HepG2 (cell line): ENCODE data around the gene SNAI3. TPM values are rescaled to one million over a fixed set of nuclear protein-coding genes. Genes with fewer than 3 reads are reported as not detected.

Experiments
- ATAC-seq: fragments of 200-7000 bp; cut with Tn5 transposase; 3 replicates; pipeline ENCODE4 v1.9.1; 2020; ENCODE audit warnings: mild to moderate bottlenecking, moderate library complexity
- BruUV-seq: library from RNA; stranded (reverse); fragments of 400-500 nt; replicated peaks from 2 replicates; lab custom pipeline; 2021; lab: Mats Ljungman, UMichigan
- CTCF ChIA-PET: fragments of 300-600 bp; formaldehyde crosslinking; extraction: SDS; loops from one replicate; lab custom pipeline; 2021; ENCODE audit warnings: low total read pairs, inconsistent platforms, low intra/inter-chr PET ratio; lab: Yijun Ruan, JAX
- POLR2A ChIA-PET: fragments of 350-600 bp; sonication (Branson Sonifier 250); formaldehyde crosslinking; loops from one replicate; lab custom pipeline; 2020; ENCODE audit warnings: antibody characterized with exemption, inconsistent platforms; lab: Yijun Ruan, JAX
- DNase-seq: peaks from one replicate; pipeline ENCODE4 v3.0.0-alpha.2; 2015; ENCODE audit warnings: low spot score
- FAIRE-seq: peaks from 3 replicates; lab custom pipeline; 2011; peaks lifted over from hg19 to GRCh38; lab: Jason Lieb, UNC
- H2AFZ ChIP-seq: one replicate; pipeline ENCODE4 v1.6.1; 2011; ENCODE audit warnings: low read length, inconsistent platforms
- H3K27ac ChIP-seq: fragments of 300-600 bp; 3 replicates; pipeline ENCODE4 v1.8.0; 2011; ENCODE audit warnings: mixed run types, mild to moderate bottlenecking, mixed read lengths, low read length, inconsistent platforms; ENCODE audit not compliant: insufficient read depth; ENCODE audit errors: extremely low read length
- H3K27me3 ChIP-seq, 2 experiments: fragments of 200-600 bp in 1 of 2; 2 replicates in 1 of 2; 3 replicates in 1 of 2; pipeline versions ENCODE4 v1.6.0 to v1.8.0; 2011; ENCODE audit warnings: low read length in 2 of 2, mild to moderate bottlenecking in 2 of 2, moderate library complexity in 2 of 2, inconsistent platforms in 1 of 2; ENCODE audit not compliant: insufficient read depth in 2 of 2, control insufficient read depth in 1 of 2
- H3K36me3 ChIP-seq, 2 experiments: fragments of 200-600 bp in 1 of 2; replicated peaks in 1 of 2; 2 replicates in 1 of 2; 3 replicates in 1 of 2; pipeline versions ENCODE4 v1.5.1 to v1.8.0; 2011; ENCODE audit warnings: low read length in 2 of 2, inconsistent platforms in 1 of 2; ENCODE audit not compliant: insufficient read depth in 2 of 2, control insufficient read depth in 1 of 2
- H3K4me1 ChIP-seq: 2 replicates; pipeline ENCODE4 v1.5.1; 2012; ENCODE audit warnings: low read length, inconsistent platforms; ENCODE audit not compliant: insufficient read depth
- H3K4me2 ChIP-seq: 2 replicates; pipeline ENCODE4 v1.6.0; 2011; ENCODE audit warnings: low read depth, low read length, inconsistent platforms
- H3K4me3 ChIP-seq, 3 experiments: fragments of 200-600 bp in 1 of 3; sonication (generic), shearing (Covaris generic) in 1 of 3; replicated peaks in 1 of 3; 2 replicates each; pipeline ENCODE4 v1.5.1; 2011 to 2016; ENCODE audit warnings: low read length in 3 of 3, inconsistent platforms in 2 of 3, low read depth in 2 of 3, mild to moderate bottlenecking in 2 of 3, control low read depth in 1 of 3, mixed read lengths in 1 of 3; ENCODE audit not compliant: insufficient read depth in 1 of 3
- H3K79me2 ChIP-seq: one replicate; pipeline ENCODE4 v1.6.1; 2011; ENCODE audit warnings: low read length, inconsistent platforms; ENCODE audit not compliant: insufficient read depth
- H3K9ac ChIP-seq: 2 replicates; pipeline ENCODE4 v1.6.0; 2011; ENCODE audit warnings: mild to moderate bottlenecking, low read depth, low read length, inconsistent platforms; ENCODE audit not compliant: insufficient read depth
- H3K9me3 ChIP-seq: 2 replicates; pipeline ENCODE4 v1.5.1; 2012; ENCODE audit warnings: mild to moderate bottlenecking, low read length
- H4K20me1 ChIP-seq: 2 replicates; pipeline ENCODE4 v1.6.0; 2011; ENCODE audit warnings: inconsistent platforms, mild to moderate bottlenecking, low read length, moderate library complexity; ENCODE audit not compliant: insufficient read depth
- ARID2 ChIP-seq: sonication (generic); formaldehyde crosslinking; IDR thresholded peaks from 2 replicates; pipeline ENCODE4 v1.8.1; 2022; ENCODE audit warnings: mild to moderate bottlenecking, missing genetic modification reagents, borderline replicate concordance
- HMG20A ChIP-seq: IDR thresholded peaks from 2 replicates; pipeline ENCODE4 v1.6.1; 2016; ENCODE audit warnings: borderline replicate concordance
- YEATS4 ChIP-seq: sonication (generic); formaldehyde crosslinking; IDR thresholded peaks from 2 replicates; pipeline ENCODE4 v1.4.0; 2020; ENCODE audit warnings: missing genetic modification reagents, borderline replicate concordance
- ZNF124 ChIP-seq: sonication (generic); formaldehyde crosslinking; IDR thresholded peaks from 2 replicates; pipeline ENCODE4 v1.4.0; 2020; ENCODE audit warnings: missing genetic modification reagents
- ZNF350 ChIP-seq: sonication (generic); formaldehyde crosslinking; IDR thresholded peaks from 2 replicates; pipeline ENCODE4 v1.4.0; 2020; ENCODE audit warnings: mild to moderate bottlenecking, low read depth, missing genetic modification reagents, borderline replicate concordance
- ZNF737 ChIP-seq: sonication (generic); formaldehyde crosslinking; IDR thresholded peaks from 2 replicates; pipeline ENCODE4 v1.5.0; 2020; ENCODE audit warnings: missing genetic modification reagents, mild to moderate bottlenecking, borderline replicate concordance
- WGBS: methylation state at CpG from one replicate; pipeline ENCODE4 v1.1.6; 2017; ENCODE audit warnings: low lambda C conversion rate; 5-methylcytosine and 5-hydroxymethylcytosine counted together
- in situ Hi-C: cut with HindIII; loops from 2 replicates; pipeline ENCODE4 v1.10.0; 2017; ENCODE audit warnings: low pct_unique_long_range_greater_than_20kb; ENCODE audit not compliant: extremely low pct_ligation_motif_present
- intact Hi-C: fragments of 100-400 bp; cut with micrococcal nuclease; formaldehyde crosslinking; loops from one replicate; pipeline ENCODE4 v1.10.0; 2022; ENCODE audit not compliant: unreplicated experiment
- polyA plus RNA-seq, 8 experiments: library from polyadenylated mRNA; depleted of rRNA in 3 of 8; stranded (reverse) in 7 of 8; unstranded in 1 of 8; fragments of >200 nt; fragmentation: Illumina TruSeq in 4 of 8; extraction: Trizol in 4 of 8; gene quantifications; 2 replicates each; pipeline versions ENCODE4 v1.2.1 to v1.2.3, GENCODE V29; 2011 to 2016; ENCODE audit warnings: low read depth in 4 of 8, missing spikeins in 1 of 8, mixed read lengths in 1 of 8; ENCODE audit not compliant: insufficient read depth in 1 of 8
- total RNA-seq, 5 experiments: library from RNA; depleted of rRNA; stranded (reverse); fragments of >200 nt; fragmentation: Illumina TruSeq; extraction: Trizol; gene quantifications; 2 replicates each; pipeline ENCODE4 v1.2.3, GENCODE V29; 2016; ENCODE audit warnings: low read depth in 1 of 5
- TF ChIP-seq, protein P1 (sequence below): sonication (generic); formaldehyde crosslinking; IDR thresholded peaks from 2 replicates; pipeline ENCODE4 v1.4.0; 2020; ENCODE audit warnings: mild to moderate bottlenecking, missing genetic modification reagents
- TF ChIP-seq, protein P2 (sequence below): sonication (generic); formaldehyde crosslinking; IDR thresholded peaks from 2 replicates; pipeline ENCODE4 v1.9.0; 2021; ENCODE audit warnings: mild to moderate bottlenecking, missing genetic modification reagents
- TF ChIP-seq, protein P3 (sequence below), 2 experiments: sonication (generic) in 1 of 2; formaldehyde crosslinking in 1 of 2; IDR thresholded peaks; 2 replicates each; pipeline versions ENCODE4 v1.4.0 to v1.6.1; 2018 to 2020; ENCODE audit warnings: missing genetic modification reagents in 2 of 2, borderline replicate concordance in 1 of 2, low read depth in 1 of 2, mild to moderate bottlenecking in 1 of 2, missing biosample characterization in 1 of 2

SNAI3 gene
- total and polyA plus RNA-seq, 2 of the 13 experiments (the other 11 are each of a cell fraction or from before 2014, with no cell fraction given), result 0.09 to 0.18 TPM

GRCh38 chr16:88649924-88650748 lies 36.2 kb downstream of the SNAI3 start (continued):
- TF ChIP-seq, protein P1, sequence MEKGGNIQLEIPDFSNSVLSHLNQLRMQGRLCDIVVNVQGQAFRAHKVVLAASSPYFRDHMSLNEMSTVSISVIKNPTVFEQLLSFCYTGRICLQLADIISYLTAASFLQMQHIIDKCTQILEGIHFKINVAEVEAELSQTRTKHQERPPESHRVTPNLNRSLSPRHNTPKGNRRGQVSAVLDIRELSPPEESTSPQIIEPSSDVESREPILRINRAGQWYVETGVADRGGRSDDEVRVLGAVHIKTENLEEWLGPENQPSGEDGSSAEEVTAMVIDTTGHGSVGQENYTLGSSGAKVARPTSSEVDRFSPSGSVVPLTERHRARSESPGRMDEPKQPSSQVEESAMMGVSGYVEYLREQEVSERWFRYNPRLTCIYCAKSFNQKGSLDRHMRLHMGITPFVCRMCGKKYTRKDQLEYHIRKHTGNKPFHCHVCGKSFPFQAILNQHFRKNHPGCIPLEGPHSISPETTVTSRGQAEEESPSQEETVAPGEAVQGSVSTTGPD (CRISPR knock-in tag), result no peak
- no peak; the same call in 1 of the 2 replicates for TF ChIP-seq ZNF350 (CRISPR knock-in tag)
- no peak; the same call in 1 of the 2 replicates for TF ChIP-seq ZNF124 (CRISPR knock-in tag)
- TF ChIP-seq YEATS4 (CRISPR knock-in tag), result no peak; the same call in 1 of the 2 replicates

DNA sequence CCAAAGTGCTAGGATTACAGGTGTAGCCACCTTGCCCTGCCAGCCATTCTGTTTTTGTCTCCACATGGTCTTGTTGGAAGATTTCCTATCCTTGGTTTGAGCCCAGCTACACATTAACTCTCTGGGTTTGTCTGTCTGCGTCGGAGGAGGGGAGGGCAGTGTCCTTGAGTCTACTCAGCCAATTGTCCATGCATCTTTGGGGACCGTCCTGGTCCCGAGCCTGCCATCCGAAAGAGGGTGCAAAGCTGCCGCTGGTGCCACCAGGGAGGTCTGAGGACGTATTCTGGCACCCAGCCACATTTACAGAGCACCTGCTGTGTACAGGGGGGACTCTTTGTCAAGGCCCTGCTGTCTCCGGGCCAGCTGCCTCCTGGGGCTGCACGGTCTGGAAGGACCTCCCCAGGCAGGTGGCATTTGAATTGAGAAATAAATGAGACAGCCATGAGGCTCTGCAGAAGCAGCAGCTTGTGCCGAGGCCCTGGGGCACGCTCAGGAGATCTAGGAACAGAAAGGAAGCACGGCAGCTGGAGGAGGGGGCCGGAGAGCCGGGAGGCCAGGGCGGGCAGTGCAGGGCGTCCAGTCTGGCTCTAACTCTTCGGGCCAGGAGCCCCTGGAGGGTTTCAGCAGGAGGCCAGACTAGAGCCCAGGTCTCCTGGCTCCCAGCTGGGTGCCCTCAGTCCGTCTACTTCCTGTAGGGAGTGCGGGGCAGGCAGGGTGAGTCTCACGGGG lies 36.9 kb downstream of the SNAI3 start:
- Histone ChIP-seq H3K9ac (peak overlapping the region; percentile 86), H3K79me2 (peaks cover 18% of the 10 kb centered on the region), H3K4me2 (peak overlapping the region; percentile 97), H3K4me1 (peaks cover 27% of the 10 kb centered on the region), H3K27ac (peak overlapping the region; percentile 88), H4K20me1 (peaks cover 14% of the 10 kb centered on the region; the same call in 1 of the 2 replicates), H3K4me3 (peak overlapping the region; percentile 66 to 100 (median 94)), H3K27me3 (no peaks in the 10 kb centered on the region), H3K9me3 (no peaks in the 10 kb centered on the region), H3K36me3 (peaks cover 2 to 11% of the 10 kb centered on the region in 2 experiments; a peak in 4 of 5 replicates), H2AFZ (no peak overlapping the region)
- ATAC-seq (peak; percentile 7), FAIRE-seq (peak; percentile 95), DNase-seq (peak; percentile 68)
- ChIA-PET POLR2A (interaction anchor here (0.6 to 5.2 kb wide), 12 partner anchors 9 to 79 kb away, joined by 3 to 51 read pairs (median 4); partner anchors contain the start of genes MVD and ZC3H18), CTCF (no interaction called here)
- BruUV-seq, result no TSS peak
- intact Hi-C loops, result no loop called here
- in situ Hi-C loops, result no loop called here
- WGBS, result 20% methylated on average over 14 of the region's 20 CpGs
- TF ChIP-seq, protein P2, sequence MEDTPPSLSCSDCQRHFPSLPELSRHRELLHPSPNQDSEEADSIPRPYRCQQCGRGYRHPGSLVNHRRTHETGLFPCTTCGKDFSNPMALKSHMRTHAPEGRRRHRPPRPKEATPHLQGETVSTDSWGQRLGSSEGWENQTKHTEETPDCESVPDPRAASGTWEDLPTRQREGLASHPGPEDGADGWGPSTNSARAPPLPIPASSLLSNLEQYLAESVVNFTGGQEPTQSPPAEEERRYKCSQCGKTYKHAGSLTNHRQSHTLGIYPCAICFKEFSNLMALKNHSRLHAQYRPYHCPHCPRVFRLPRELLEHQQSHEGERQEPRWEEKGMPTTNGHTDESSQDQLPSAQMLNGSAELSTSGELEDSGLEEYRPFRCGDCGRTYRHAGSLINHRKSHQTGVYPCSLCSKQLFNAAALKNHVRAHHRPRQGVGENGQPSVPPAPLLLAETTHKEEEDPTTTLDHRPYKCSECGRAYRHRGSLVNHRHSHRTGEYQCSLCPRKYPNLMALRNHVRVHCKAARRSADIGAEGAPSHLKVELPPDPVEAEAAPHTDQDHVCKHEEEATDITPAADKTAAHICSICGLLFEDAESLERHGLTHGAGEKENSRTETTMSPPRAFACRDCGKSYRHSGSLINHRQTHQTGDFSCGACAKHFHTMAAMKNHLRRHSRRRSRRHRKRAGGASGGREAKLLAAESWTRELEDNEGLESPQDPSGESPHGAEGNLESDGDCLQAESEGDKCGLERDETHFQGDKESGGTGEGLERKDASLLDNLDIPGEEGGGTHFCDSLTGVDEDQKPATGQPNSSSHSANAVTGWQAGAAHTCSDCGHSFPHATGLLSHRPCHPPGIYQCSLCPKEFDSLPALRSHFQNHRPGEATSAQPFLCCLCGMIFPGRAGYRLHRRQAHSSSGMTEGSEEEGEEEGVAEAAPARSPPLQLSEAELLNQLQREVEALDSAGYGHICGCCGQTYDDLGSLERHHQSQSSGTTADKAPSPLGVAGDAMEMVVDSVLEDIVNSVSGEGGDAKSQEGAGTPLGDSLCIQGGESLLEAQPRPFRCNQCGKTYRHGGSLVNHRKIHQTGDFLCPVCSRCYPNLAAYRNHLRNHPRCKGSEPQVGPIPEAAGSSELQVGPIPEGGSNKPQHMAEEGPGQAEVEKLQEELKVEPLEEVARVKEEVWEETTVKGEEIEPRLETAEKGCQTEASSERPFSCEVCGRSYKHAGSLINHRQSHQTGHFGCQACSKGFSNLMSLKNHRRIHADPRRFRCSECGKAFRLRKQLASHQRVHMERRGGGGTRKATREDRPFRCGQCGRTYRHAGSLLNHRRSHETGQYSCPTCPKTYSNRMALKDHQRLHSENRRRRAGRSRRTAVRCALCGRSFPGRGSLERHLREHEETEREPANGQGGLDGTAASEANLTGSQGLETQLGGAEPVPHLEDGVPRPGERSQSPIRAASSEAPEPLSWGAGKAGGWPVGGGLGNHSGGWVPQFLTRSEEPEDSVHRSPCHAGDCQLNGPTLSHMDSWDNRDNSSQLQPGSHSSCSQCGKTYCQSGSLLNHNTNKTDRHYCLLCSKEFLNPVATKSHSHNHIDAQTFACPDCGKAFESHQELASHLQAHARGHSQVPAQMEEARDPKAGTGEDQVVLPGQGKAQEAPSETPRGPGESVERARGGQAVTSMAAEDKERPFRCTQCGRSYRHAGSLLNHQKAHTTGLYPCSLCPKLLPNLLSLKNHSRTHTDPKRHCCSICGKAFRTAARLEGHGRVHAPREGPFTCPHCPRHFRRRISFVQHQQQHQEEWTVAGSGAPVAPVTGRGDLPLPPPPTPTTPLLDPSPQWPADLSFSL (CRISPR knock-in tag), result no peak
- TF ChIP-seq, protein P3, sequence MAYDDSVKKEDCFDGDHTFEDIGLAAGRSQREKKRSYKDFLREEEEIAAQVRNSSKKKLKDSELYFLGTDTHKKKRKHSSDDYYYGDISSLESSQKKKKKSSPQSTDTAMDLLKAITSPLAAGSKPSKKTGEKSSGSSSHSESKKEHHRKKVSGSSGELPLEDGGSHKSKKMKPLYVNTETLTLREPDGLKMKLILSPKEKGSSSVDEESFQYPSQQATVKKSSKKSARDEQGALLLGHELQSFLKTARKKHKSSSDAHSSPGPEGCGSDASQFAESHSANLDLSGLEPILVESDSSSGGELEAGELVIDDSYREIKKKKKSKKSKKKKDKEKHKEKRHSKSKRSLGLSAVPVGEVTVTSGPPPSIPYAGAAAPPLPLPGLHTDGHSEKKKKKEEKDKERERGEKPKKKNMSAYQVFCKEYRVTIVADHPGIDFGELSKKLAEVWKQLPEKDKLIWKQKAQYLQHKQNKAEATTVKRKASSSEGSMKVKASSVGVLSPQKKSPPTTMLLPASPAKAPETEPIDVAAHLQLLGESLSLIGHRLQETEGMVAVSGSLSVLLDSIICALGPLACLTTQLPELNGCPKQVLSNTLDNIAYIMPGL (CRISPR knock-in tag; IDR thresholded peaks at IDR 0.05; ENCODE audit: borderline replicate concordance in 1 of 2, low read depth in 1 of 2), result no peak; a peak in 1 of 4 replicates
- no peak for TF ChIP-seq ARID2 (CRISPR knock-in tag)
- TF ChIP-seq HMG20A, result no peak
- TF ChIP-seq ZNF737 (CRISPR knock-in tag), result no peak
